Esophagus muscularis mucosa (tissue), 4 donors: Measurements from ENCODE around the gene CAPN14. TPM values are rescaled to one million over a fixed set of nuclear protein-coding genes. Genes with fewer than 3 reads are reported as not detected.

ENCODE experiments used
- DNase-seq: peaks from one replicate; pipeline ENCODE4 v3.0.0-alpha.2; 2017; ENCODE audit errors: extremely low spot score
- H3K27ac ChIP-seq, 4 donors: fragments of 200-600 bp; sonication (generic); replicated peaks in 1 of 4; 1 replicate in 3 of 4; 2 replicates in 1 of 4; pipeline ENCODE4 v1.5.1; 2016 to 2019; ENCODE audit warnings: mild to moderate bottlenecking in 1 of 4
- H3K27me3 ChIP-seq, 4 donors: fragments of 200-600 bp; sonication (generic); one replicate each; pipeline versions ENCODE4 v1.5.1 to v1.6.0; 2016 to 2019
- H3K36me3 ChIP-seq, 4 donors: fragments of 200-600 bp; sonication (generic); one replicate each; pipeline ENCODE4 v1.5.1; 2016 to 2019
- H3K4me1 ChIP-seq, 4 donors: fragments of 200-600 bp; sonication (generic); one replicate each; pipeline ENCODE4 v1.5.1; 2016 to 2019
- H3K4me3 ChIP-seq, 4 donors: fragments of 200-600 bp; sonication (generic); 1 replicate in 2 of 4; 2 replicates in 2 of 4; pipeline ENCODE4 v1.5.1; 2016 to 2019; ENCODE audit warnings: mild to moderate bottlenecking in 4 of 4, moderate library complexity in 1 of 4
- H3K9me3 ChIP-seq, 4 donors: fragments of 200-600 bp; sonication (generic); 1 replicate in 3 of 4; 2 replicates in 1 of 4; pipeline ENCODE4 v1.5.1; 2016 to 2019
- CTCF ChIP-seq, 3 experiments: fragments of 200-600 bp in 2 of 3; fragments of 450-650 bp in 1 of 3; sonication (generic) in 2 of 3; IDR thresholded peaks; one replicate each; pipeline ENCODE4 v1.5.1; 2017 to 2019; ENCODE audit warnings: antibody characterized with exemption in 3 of 3, mild to moderate bottlenecking in 2 of 3, moderate library complexity in 1 of 3
- EP300 ChIP-seq: sonication (generic); formaldehyde crosslinking; IDR thresholded peaks from one replicate; pipeline ENCODE4 v1.6.1; 2017; ENCODE audit warnings: antibody characterized with exemption
- POLR2A ChIP-seq: fragments of 450-650 bp; IDR thresholded peaks from one replicate; pipeline ENCODE4 v1.6.1; 2017; ENCODE audit warnings: antibody characterized with exemption, moderate library complexity, mild to moderate bottlenecking, low read depth
- POLR2AphosphoS5 ChIP-seq, 2 donors: sonication (generic); formaldehyde crosslinking; IDR thresholded peaks; one replicate each; pipeline ENCODE4 v1.6.1; 2017; ENCODE audit warnings: antibody characterized with exemption in 2 of 2
- WGBS: methylation state at CpG from one replicate; pipeline ENCODE4 v1.1.5; 2018; 5-methylcytosine and 5-hydroxymethylcytosine counted together
- intact Hi-C: fragments of 100-400 bp; cut with DNase I; formaldehyde crosslinking; loops from one replicate; pipeline ENCODE4 v1.15.1; 2023
- total RNA-seq, 4 donors: library from RNA; depleted of rRNA; stranded (reverse); fragments of >200 nt; gene quantifications; one replicate each; pipeline versions ENCODE4 v1.1.0 to v1.2.1, GENCODE V29; 2016

The CAPN14 gene
- total RNA-seq, 4 donors from 2014 or later, result 0.42 TPM; not detected in 3

- Histone ChIP-seq H3K4me1 (peaks cover 19 to 38% (median 26%) of the 10 kb centered on the region in 4 donors), H3K9me3 (no peaks in the 10 kb centered on the region), H3K36me3 (no peaks in the 10 kb centered on the region), H3K27ac (peak within 1 kb of the TSS; percentile 44 to 71 (median 54)), H3K4me3 (peak within 1 kb of the TSS; percentile 66 to 78 (median 72)), H3K27me3 (no peaks in the 10 kb centered on the region)
- intact Hi-C loops, result loop anchor here (1.0 kb wide), 1 partner anchor 99 kb away; no protein-coding TSS in a partner anchor
- WGBS, result 5% methylated on average over 14 of the region's 74 CpGs
- TF ChIP-seq EP300 (no peak), CTCF (IDR thresholded peaks at IDR 0.05) (peak; percentile 55 to 61 (median 58)), POLR2A (no peak), POLR2AphosphoS5 (IDR thresholded peaks at IDR 0.05) (peak in 1 of 2 donors; percentile 58)
- DNase-seq, result peak; percentile 94
Measured at GRCh38 chr2:31233741-31234682, 16.7 kb upstream of the CAPN14 start, which contains the start of gene EHD3. Gene EHD3, plus strand, starts transcription at chr2:31234152. Its CDS starts 470 bp downstream, at chr2:31234622.

- Histone ChIP-seq H3K4me1 (peaks cover 18 to 30% (median 22%) of the 10 kb centered on the region in 4 donors), H3K4me3 (peak overlapping the region; percentile 66 to 78 (median 72)), H3K9me3 (no peaks in the 10 kb centered on the region), H3K27me3 (no peaks in the 10 kb centered on the region), H3K36me3 (no peaks in the 10 kb centered on the region), H3K27ac (peak overlapping the region in 2 of 4 donors; percentile 44 to 45)
- WGBS, result 75% methylated on average over 1 of the region's 1 CpG
- DNase-seq, result no peak
- no peak for TF ChIP-seq EP300
- TF ChIP-seq POLR2A, result no peak
- no peak for TF ChIP-seq POLR2AphosphoS5 (IDR thresholded peaks at IDR 0.05)
- no peak for TF ChIP-seq CTCF (IDR thresholded peaks at IDR 0.05)
- intact Hi-C loops, result no loop called here
Measured at GRCh38 chr2:31233231-31233630, 15.9 kb upstream of the CAPN14 start.

- no peak for DNase-seq
- Histone ChIP-seq H3K27ac (no peak overlapping the region), H3K4me3 (no peak overlapping the region), H3K4me1 (peaks cover 18 to 27% (median 22%) of the 10 kb centered on the region in 4 donors), H3K27me3 (no peaks in the 10 kb centered on the region), H3K36me3 (no peaks in the 10 kb centered on the region), H3K9me3 (no peaks in the 10 kb centered on the region)
- intact Hi-C loops, result no loop called here
- 85% methylated on average over 4 of the region's 4 CpGs for WGBS
- no peak for TF ChIP-seq POLR2AphosphoS5 (IDR thresholded peaks at IDR 0.05)
- TF ChIP-seq POLR2A, result no peak
- no peak for TF ChIP-seq CTCF (IDR thresholded peaks at IDR 0.05)
- TF ChIP-seq EP300, result no peak
Measured at GRCh38 chr2:31232586-31232985, 15.3 kb upstream of the CAPN14 start.

GRCh38 chr2:31231571-31232302 lies 14.4 kb upstream of the CAPN14 start:
- H3K4me1 ChIP-seq, result peaks cover 18 to 26% (median 22%) of the 10 kb centered on the region in 4 donors
- TF ChIP-seq EP300 (no peak), POLR2AphosphoS5 (IDR thresholded peaks at IDR 0.05) (no peak), POLR2A (no peak), CTCF (IDR thresholded peaks at IDR 0.05) (no peak)
- no peak for DNase-seq
- no peaks in the 10 kb centered on the region for H3K36me3 ChIP-seq
- H3K4me3 ChIP-seq, result no peak overlapping the region
- no peaks in the 10 kb centered on the region for H3K27me3 ChIP-seq
- no peak overlapping the region for H3K27ac ChIP-seq
- 79% methylated on average over 15 of the region's 15 CpGs for WGBS
- H3K9me3 ChIP-seq, result no peaks in the 10 kb centered on the region
- intact Hi-C loops, result no loop called here
